H1 (cell line): ENCODE data around the gene KCNK7.

Experiments
- ASH2L ChIP-seq: fragments of 200-600, 300-600 bp; sonication (generic); IDR thresholded peaks from one replicate; pipeline ENCODE4 v1.7.1; 2017; ENCODE audit warnings: low read length
- CBX8 ChIP-seq: fragments of 300-800, 300-1000 bp; sonication (generic); IDR thresholded peaks from 2 replicates; pipeline ENCODE4 v1.7.1; 2016; ENCODE audit warnings: low read depth, low read length, borderline replicate concordance
- CHD2 ChIP-seq: IDR thresholded peaks from 2 replicates; pipeline ENCODE4 v1.6.1; 2012; ENCODE audit warnings: low read length, improper control_type of control experiment
- CTCF ChIP-seq, 3 experiments: IDR thresholded peaks; 1 replicate in 2 of 3; 2 replicates in 1 of 3; pipeline versions ENCODE4 v1.5.1 to v1.6.1; 2011; ENCODE audit warnings: low read length in 3 of 3, mild to moderate bottlenecking in 3 of 3, inconsistent platforms in 2 of 3, low read depth in 1 of 3, moderate library complexity in 1 of 3; ENCODE audit not compliant: insufficient read depth in 1 of 3; ENCODE audit errors: control extremely low read depth in 1 of 3
- EZH2 ChIP-seq: fragments of 200-600 bp; sonication (generic); IDR thresholded peaks from 2 replicates; pipeline ENCODE4 v1.7.1; 2012; ENCODE audit warnings: low read depth, mild to moderate bottlenecking, moderate library complexity, low read length, inconsistent platforms; ENCODE audit not compliant: severe bottlenecking
- KDM5A ChIP-seq: fragments of 200-600 bp; IDR thresholded peaks from 2 replicates; pipeline ENCODE4 v1.7.1; 2012; ENCODE audit warnings: mild to moderate bottlenecking, low read length, inconsistent platforms, mixed read lengths
- SIN3A ChIP-seq, 2 experiments: IDR thresholded peaks in 1 of 2; conservative IDR thresholded peaks in 1 of 2; 2 replicates each; pipeline ENCODE4 v1.6.1; 2011 to 2012; ENCODE audit warnings: low read length in 2 of 2, improper control_type of control experiment in 1 of 2, low read depth in 1 of 2, mild to moderate bottlenecking in 1 of 2

- TF ChIP-seq KDM5A (no peak), CBX8 (no peak), ASH2L (no peak), EZH2 (no peak), CHD2 (no peak), CTCF (IDR thresholded peaks at IDR 0.05; ENCODE audit: control extremely low read depth in 1 of 3, insufficient read depth in 1 of 3, low read depth in 1 of 3, low read length in 3 of 3) (no peak), SIN3A (conservative IDR thresholded peaks at IDR 0.05 in 1 of 2, IDR thresholded peaks at IDR 0.05 in 1 of 2; ENCODE audit: low read depth in 1 of 2, low read length in 2 of 2) (no peak)
These were observed 26.4 kb upstream of the KCNK7 start for GRCh38 chr11:65622011-65622410.
